Metanephros (tissue), 1 donor: ENCODE data around the gene SPANXN2. TPM values are rescaled to one million over a fixed set of nuclear protein-coding genes. Genes with fewer than 3 reads are reported as not detected.

ENCODE experiments used
- total RNA-seq: library from RNA; depleted of rRNA; stranded (reverse); fragments of >200 nt; gene quantifications from one replicate; pipeline ENCODE4 v1.2.3, GENCODE V29; 2014

SPANXN2 gene, protein sequence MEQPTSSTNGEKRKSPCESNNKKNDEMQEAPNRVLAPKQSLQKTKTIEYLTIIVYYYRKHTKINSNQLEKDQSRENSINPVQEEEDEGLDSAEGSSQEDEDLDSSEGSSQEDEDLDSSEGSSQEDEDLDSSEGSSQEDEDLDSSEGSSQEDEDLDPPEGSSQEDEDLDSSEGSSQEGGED
- total RNA-seq: not detected

GRCh38 chrX:143720652-143721051, at the start of gene SPANXN2:
Gene SPANXN2, minus strand, starts transcription at chrX:143720752. Its CDS starts 84 bp downstream, at chrX:143720668.

Other genes starting within 250 kb of the SPANXN2 start
- gene SPANXN3, start 203.3 kb downstream of the SPANXN2 start, total RNA-seq: not detected
- 12.3 TPM for gene SLITRK4, start 84.7 kb downstream of the SPANXN2 start, total RNA-seq
- not detected for gene UBE2NL, start 163.3 kb upstream of the SPANXN2 start, total RNA-seq